ENCODE measurements around the gene CASQ2.
A peak's percentile ranks its signal among the peaks of the same experiment; 100 is the strongest.

Gene CASQ2

GRCh38 chr1:115665319-115666096 lies 103.0 kb downstream of the CASQ2 start:
- peak; percentile 45 for DNase-seq (ENCODE audit: low spot score)

GRCh38 chr1:115661157-115661556 lies 107.4 kb downstream of the CASQ2 start:
- no peak for DNase-seq (ENCODE audit: low spot score)

GRCh38 chr1:115660151-115660550 lies 108.4 kb downstream of the CASQ2 start:
- DNase-seq (ENCODE audit: low spot score), result no peak

- DNase-seq (ENCODE audit: low spot score), result no peak
These were observed 109.9 kb downstream of the CASQ2 start for GRCh38 chr1:115658646-115659045.

GRCh38 chr1:115656461-115657077 lies 111.9 kb downstream of the CASQ2 start:
- no peak for DNase-seq (ENCODE audit: low spot score)

GRCh38 chr1:115655916-115656315 lies 112.6 kb downstream of the CASQ2 start:
- no peak for DNase-seq (ENCODE audit: low spot score)

GRCh38 chr1:115655306-115655663 lies 113.2 kb downstream of the CASQ2 start:
- DNase-seq (ENCODE audit: low spot score), result no peak

- no peak for DNase-seq (ENCODE audit: low spot score)
These were observed 113.7 kb downstream of the CASQ2 start for GRCh38 chr1:115654663-115655305.

- DNase-seq (ENCODE audit: low spot score), result no peak
These were observed 114.4 kb downstream of the CASQ2 start for GRCh38 chr1:115654125-115654524.

- no peak for DNase-seq (ENCODE audit: low spot score)
These were observed 116.2 kb downstream of the CASQ2 start for GRCh38 chr1:115652236-115652788.

GRCh38 chr1:115651391-115651790 lies 117.1 kb downstream of the CASQ2 start:
- DNase-seq (ENCODE audit: low spot score), result no peak

GRCh38 chr1:115650961-115651360 lies 117.6 kb downstream of the CASQ2 start:
- no peak for DNase-seq (ENCODE audit: low spot score)

All from kidney tubule cell (primary cell).